Adrenal gland (tissue), 5 donors: ENCODE data around the gene CIZ1.
"Not testable (repeated sequence)": the region's sequence is repeated elsewhere in the genome, so short reads cannot be mapped to it uniquely, and the experiment has no call there.

ENCODE experiments used
- POLR2A ChIP-seq, 2 donors: fragments of 450-650 bp; IDR thresholded peaks; one replicate each; pipeline ENCODE4 v1.6.1; 2017; ENCODE audit warnings: antibody characterized with exemption in 2 of 2, mild to moderate bottlenecking in 2 of 2, moderate library complexity in 1 of 2
- TF ChIP-seq, protein P1 (sequence below), 6 experiments: fragments of 450-650 bp in 4 of 6; fragments of 200-600 bp in 2 of 6; sonication (generic) in 1 of 6; IDR thresholded peaks; 1 replicate in 5 of 6; 2 replicates in 1 of 6; pipeline versions ENCODE4 v1.5.1 to v1.8.0; 2016 to 2021; ENCODE audit warnings: antibody characterized with exemption in 6 of 6, mild to moderate bottlenecking in 2 of 6, moderate library complexity in 1 of 6
- donor health status: DM: no; HTN: no; CAD: no.

DNA sequence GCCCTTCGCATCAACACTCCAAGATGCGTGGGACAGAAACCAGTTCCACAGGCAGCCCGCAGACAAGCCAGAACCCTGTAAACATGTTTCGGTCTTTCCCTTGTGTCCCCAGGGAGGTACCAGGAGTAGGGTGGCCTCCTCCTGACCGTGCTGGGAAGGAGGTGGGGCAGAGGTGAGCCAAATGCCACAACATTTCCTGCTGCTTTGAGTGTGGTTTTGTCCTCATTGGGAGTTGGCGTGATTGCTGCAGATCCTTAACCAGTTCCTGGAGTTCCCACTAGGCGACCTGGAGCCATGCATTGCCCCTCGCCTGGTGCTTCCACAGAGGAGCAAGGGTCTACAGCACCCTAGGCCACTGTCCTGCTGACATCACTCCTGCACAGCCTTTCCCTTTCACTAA is 55.8 kb downstream of the CIZ1 start:
- TF ChIP-seq, protein P1, sequence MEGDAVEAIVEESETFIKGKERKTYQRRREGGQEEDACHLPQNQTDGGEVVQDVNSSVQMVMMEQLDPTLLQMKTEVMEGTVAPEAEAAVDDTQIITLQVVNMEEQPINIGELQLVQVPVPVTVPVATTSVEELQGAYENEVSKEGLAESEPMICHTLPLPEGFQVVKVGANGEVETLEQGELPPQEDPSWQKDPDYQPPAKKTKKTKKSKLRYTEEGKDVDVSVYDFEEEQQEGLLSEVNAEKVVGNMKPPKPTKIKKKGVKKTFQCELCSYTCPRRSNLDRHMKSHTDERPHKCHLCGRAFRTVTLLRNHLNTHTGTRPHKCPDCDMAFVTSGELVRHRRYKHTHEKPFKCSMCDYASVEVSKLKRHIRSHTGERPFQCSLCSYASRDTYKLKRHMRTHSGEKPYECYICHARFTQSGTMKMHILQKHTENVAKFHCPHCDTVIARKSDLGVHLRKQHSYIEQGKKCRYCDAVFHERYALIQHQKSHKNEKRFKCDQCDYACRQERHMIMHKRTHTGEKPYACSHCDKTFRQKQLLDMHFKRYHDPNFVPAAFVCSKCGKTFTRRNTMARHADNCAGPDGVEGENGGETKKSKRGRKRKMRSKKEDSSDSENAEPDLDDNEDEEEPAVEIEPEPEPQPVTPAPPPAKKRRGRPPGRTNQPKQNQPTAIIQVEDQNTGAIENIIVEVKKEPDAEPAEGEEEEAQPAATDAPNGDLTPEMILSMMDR (IDR thresholded peaks at IDR 0.05) = not testable (repeated sequence)
- TF ChIP-seq POLR2A (IDR thresholded peaks at IDR 0.05) = not testable (repeated sequence)
